ENCODE data around the gene STX10. TPM values are rescaled to one million over a fixed set of nuclear protein-coding genes. Genes with fewer than 3 reads are reported as not detected.
A peak's percentile ranks its signal among the peaks of the same experiment; 100 is the strongest.

Gene STX10
- total RNA-seq, 4 donors from 2014 or later: 58.6 to 145 (median 86.6) TPM

DNA sequence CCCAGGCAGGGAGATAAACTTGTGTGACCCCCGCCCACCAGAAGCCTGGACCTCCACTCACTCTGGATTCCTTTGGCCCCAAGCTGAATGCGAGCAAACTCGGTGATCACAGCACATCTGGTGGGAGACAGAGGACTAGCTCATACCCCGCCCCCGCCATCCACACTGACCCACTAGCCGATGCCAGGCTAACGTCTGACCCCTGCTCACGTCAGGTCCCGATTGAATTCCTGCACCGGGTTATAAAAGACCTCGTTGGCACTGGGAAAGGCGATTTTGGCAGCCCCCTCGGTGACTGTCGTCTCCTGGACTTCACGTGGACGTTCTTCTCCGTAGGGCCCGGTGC lies 34.3 kb downstream of the STX10 start:
- Histone ChIP-seq H3K27ac (peak overlapping the region in 2 of 4 donors; percentile 71 to 77), H3K4me3 (peak overlapping the region; percentile 80 to 99 (median 88)), H3K36me3 (peaks cover 0 to 43% (median 5%) of the 10 kb centered on the region in 3 donors), H3K9me3 (no peaks in the 10 kb centered on the region), H3K4me1 (peaks cover 0 to 52% (median 26%) of the 10 kb centered on the region in 4 donors), H3K27me3 (no peaks in the 10 kb centered on the region)
- WGBS, 2 donors: 3 to 5% methylated on average over 7 to 18 of the region's 18 CpGs
- DNase-seq (ENCODE audit: low spot score in 2 of 2): no peak
- TF ChIP-seq EP300 (IDR thresholded peaks at IDR 0.05): no peak
- TF ChIP-seq POLR2A (IDR thresholded peaks at IDR 0.05): no peak
- TF ChIP-seq, protein P1, sequence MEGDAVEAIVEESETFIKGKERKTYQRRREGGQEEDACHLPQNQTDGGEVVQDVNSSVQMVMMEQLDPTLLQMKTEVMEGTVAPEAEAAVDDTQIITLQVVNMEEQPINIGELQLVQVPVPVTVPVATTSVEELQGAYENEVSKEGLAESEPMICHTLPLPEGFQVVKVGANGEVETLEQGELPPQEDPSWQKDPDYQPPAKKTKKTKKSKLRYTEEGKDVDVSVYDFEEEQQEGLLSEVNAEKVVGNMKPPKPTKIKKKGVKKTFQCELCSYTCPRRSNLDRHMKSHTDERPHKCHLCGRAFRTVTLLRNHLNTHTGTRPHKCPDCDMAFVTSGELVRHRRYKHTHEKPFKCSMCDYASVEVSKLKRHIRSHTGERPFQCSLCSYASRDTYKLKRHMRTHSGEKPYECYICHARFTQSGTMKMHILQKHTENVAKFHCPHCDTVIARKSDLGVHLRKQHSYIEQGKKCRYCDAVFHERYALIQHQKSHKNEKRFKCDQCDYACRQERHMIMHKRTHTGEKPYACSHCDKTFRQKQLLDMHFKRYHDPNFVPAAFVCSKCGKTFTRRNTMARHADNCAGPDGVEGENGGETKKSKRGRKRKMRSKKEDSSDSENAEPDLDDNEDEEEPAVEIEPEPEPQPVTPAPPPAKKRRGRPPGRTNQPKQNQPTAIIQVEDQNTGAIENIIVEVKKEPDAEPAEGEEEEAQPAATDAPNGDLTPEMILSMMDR (IDR thresholded peaks at IDR 0.05): no peak

DNA sequence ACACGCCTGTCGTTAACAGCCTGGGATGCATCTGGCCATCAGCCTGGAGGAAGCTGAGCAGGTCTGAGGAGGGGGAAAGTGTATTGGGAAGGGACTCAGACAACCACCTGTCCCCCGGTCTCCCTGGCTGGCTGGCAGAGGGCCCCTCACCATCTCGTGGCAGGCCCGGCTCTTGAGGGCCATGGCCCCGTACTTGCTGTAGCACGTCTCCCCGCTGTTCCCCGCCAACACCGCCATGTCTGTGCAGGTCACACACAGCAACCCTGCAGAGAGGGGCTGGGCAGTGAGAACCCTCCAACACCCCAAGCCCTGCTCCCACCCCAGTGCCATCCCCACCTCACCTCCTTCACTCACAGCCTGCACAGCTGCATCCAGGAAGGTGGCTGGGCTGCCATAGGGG lies 37.6 kb downstream of the STX10 start:
- WGBS, 2 donors: 87 to 90% methylated on average over 10 of the region's 10 CpGs
- Histone ChIP-seq H3K27ac (no peak overlapping the region), H3K36me3 (peaks cover 0 to 72% (median 5%) of the 10 kb centered on the region in 3 donors), H3K4me3 (no peak overlapping the region), H3K4me1 (peaks cover 0 to 24% (median 12%) of the 10 kb centered on the region in 4 donors), H3K9me3 (no peaks in the 10 kb centered on the region), H3K27me3 (no peaks in the 10 kb centered on the region)
- no peak for TF ChIP-seq POLR2A (IDR thresholded peaks at IDR 0.05)
- no peak for TF ChIP-seq EP300 (IDR thresholded peaks at IDR 0.05)
- TF ChIP-seq, protein P1 (IDR thresholded peaks at IDR 0.05): no peak
- no peak for DNase-seq (ENCODE audit: low spot score in 2 of 2)

DNA sequence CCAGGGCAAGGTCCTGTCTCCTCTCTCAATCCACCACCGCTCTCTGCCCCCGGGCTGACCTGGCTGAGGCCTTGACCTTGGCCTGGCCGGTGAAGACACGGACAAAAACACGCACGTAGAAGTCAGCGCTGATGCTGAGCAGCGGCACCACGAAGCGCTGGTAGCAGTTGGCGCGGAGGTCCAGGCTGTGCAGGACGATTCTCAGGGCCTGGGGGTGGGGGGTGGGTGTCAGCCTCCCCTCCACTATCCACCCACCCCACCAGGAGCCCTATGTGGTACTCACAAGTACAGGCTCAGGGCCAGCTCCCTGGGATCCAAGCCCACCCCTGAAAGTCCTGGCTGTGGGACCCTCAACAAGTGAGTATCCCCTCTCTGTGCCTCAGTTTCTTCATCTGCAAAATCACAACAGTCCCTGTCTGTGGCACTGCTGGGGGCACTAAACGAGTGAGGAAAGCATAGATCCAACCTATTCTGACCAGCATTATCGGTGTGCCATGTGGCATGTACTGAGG lies 40.0 kb downstream of the STX10 start:
- no peak for TF ChIP-seq POLR2A (IDR thresholded peaks at IDR 0.05)
- TF ChIP-seq, protein P1 (IDR thresholded peaks at IDR 0.05): no peak
- TF ChIP-seq EP300 (IDR thresholded peaks at IDR 0.05): no peak
- no peak overlapping the region for H3K4me3 ChIP-seq
- H3K4me1 ChIP-seq: peaks cover 0 to 4% (median 0%) of the 10 kb centered on the region in 4 donors
- 80 to 91% methylated on average over 15 of the region's 15 CpGs for WGBS, 2 donors
- no peak overlapping the region for H3K27ac ChIP-seq
- H3K27me3 ChIP-seq: no peaks in the 10 kb centered on the region
- H3K36me3 ChIP-seq: peaks cover 0 to 91% (median 5%) of the 10 kb centered on the region in 3 donors
- H3K9me3 ChIP-seq: no peaks in the 10 kb centered on the region
- DNase-seq (ENCODE audit: low spot score in 2 of 2): no peak

DNA sequence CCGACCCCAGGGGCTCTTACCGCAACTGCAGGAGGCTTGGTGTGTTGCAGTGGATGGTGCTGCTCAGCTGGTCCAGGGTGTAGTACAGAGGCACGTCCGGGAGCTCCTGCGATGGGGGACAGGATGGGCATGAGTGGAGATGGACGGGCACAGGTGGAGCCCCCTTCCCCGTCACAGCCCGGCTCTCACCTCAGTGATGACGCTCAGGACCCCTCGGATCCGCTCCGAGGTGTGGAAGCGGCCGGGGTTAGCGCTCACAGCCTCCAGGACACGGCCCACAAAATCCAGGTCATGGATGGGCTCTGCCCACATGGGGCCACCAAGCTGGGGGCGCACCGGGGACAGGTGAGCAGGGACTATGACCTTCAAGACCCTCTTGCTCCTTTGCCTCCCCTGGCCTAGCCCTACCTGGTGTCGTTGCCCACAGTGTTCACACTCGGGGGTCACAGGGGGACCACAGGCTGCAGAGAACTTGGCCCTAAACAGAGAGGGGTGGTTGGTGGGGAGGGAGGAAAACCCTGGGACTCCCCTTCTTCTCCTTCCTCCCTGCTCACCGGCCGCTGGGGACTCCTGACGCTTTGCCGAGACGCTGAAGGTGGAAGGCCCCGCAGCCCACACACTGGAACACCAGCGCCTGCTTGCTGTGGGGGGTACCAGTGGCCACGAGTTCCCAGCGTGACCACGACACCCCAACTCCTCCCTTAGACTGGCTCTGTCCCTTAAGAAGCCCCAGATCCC lies 40.6 kb downstream of the STX10 start:
- WGBS, 2 donors: 91 to 93% methylated on average over 29 to 30 of the region's 30 CpGs
- H3K27ac ChIP-seq: no peak overlapping the region
- DNase-seq (ENCODE audit: low spot score in 2 of 2): no peak
- H3K27me3 ChIP-seq: no peaks in the 10 kb centered on the region
- H3K36me3 ChIP-seq: peaks cover 0 to 90% (median 5%) of the 10 kb centered on the region in 3 donors
- no peak overlapping the region for H3K4me3 ChIP-seq
- no peak for TF ChIP-seq POLR2A (IDR thresholded peaks at IDR 0.05)
- TF ChIP-seq, protein P1 (IDR thresholded peaks at IDR 0.05): no peak
- TF ChIP-seq EP300 (IDR thresholded peaks at IDR 0.05): no peak
- H3K4me1 ChIP-seq: peaks cover 0 to 2% (median 0%) of the 10 kb centered on the region in 4 donors
- no peaks in the 10 kb centered on the region for H3K9me3 ChIP-seq

Measured in tibial nerve (tissue), 4 donors.